ENCODE measurements around the gene USP15.

DNA sequence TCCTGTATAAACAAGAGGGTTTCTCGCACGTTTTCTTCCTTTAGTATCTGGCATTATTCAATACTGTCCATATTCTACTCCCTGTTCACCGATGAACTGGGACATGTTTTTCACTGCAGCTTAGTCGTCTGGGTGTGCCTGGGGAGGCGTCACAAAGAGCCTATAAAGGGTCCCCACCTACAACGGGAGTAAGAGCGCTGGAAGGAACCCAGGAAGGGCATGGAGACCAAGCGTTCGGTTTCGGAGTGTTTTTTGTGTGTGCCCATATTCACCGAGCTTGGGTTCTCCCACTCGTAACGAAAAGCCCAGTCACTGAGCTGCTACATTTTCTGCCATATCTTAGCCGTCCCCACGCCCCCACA is 592 bp upstream of the USP15 start:
- no peak for TF ChIP-seq POLR2A (IDR thresholded peaks at IDR 0.05)
- no peak for TF ChIP-seq CTCF (IDR thresholded peaks at IDR 0.05)
